Activated T-cell treated with anti-CD3 and anti-CD28 coated beads, Interleukin-2, amount 50 U/mL, for 24 hours (primary cell): ENCODE data around the gene PPP2R2C.

ENCODE experiments used
- DNase-seq: peaks from one replicate; pipeline ENCODE4 v3.0.0-alpha.2; 2020
- H3K27ac Mint-ChIP-seq: 2 replicates; pipeline ENCODE4 v1.8.0; 2020; ENCODE audit warnings: mild to moderate bottlenecking, mixed read lengths
- H3K27me3 Mint-ChIP-seq: 2 replicates; pipeline ENCODE4 v1.8.0; 2020; ENCODE audit warnings: mixed read lengths
- H3K36me3 Mint-ChIP-seq: 2 replicates; pipeline ENCODE4 v1.8.0; 2020; ENCODE audit warnings: low read depth, mixed read lengths
- H3K4me1 Mint-ChIP-seq: 2 replicates; pipeline ENCODE4 v1.8.0; 2020; ENCODE audit warnings: low read depth, mixed read lengths
- H3K4me3 Mint-ChIP-seq: 2 replicates; pipeline ENCODE4 v1.8.0; 2020; ENCODE audit warnings: mild to moderate bottlenecking, moderate library complexity, mixed read lengths
- H3K9me3 Mint-ChIP-seq: 2 replicates; pipeline ENCODE4 v1.8.0; 2020; ENCODE audit warnings: mixed read lengths

Gene PPP2R2C

DNA sequence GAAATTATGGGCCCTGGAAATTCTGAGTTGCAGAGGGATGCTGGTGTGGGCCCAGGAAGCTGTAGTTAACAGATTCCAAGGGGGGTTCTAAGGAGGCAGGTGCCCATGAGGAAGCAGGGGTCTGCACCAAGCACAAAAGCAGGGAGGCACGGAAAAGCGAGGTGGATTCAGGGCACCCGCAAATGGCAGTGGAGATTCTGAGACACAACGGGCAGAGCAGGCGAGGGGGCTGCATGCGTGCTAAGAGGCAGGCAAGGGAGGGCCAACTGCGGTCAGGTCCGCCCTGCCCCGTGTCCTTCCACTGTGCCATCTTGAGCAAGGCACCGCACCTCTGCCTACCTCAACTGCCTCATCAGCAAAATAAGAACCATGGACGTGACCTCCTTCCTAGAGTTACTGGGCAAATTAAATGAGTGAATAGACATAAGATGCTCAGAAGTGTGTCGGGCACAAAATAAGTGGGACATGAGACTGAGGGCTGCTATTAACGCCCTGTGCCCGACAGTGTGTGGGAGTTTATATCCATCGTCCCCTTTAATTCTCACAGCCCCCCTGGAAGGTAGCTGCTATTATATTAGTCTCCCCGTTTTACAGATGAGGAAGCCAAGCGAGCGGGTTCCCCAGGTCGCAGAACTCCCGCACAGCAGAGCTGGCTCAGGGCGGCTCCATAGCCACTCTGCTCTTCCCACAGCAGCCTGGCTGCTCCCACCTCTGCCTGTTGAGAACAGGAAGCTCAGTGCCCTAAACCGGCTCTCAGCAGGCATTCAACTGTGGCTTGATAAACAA, 67.6 kb downstream of the PPP2R2C start:
- Mint-ChIP-seq H3K4me3 (no peak overlapping the region), H3K36me3 (no peaks in the 10 kb centered on the region), H3K4me1 (no peaks in the 10 kb centered on the region), H3K27ac (no peak overlapping the region), H3K27me3 (peaks cover 62% of the 10 kb centered on the region), H3K9me3 (no peaks in the 10 kb centered on the region)
- no peak for DNase-seq

GRCh38 chr4:6403400-6403685, 69.1 kb downstream of the PPP2R2C start:
- Mint-ChIP-seq H3K4me1 (no peaks in the 10 kb centered on the region), H3K36me3 (no peaks in the 10 kb centered on the region), H3K27ac (no peak overlapping the region), H3K9me3 (no peaks in the 10 kb centered on the region), H3K4me3 (no peak overlapping the region), H3K27me3 (peaks cover 70% of the 10 kb centered on the region)
- no peak for DNase-seq

- peaks cover 70% of the 10 kb centered on the region for H3K27me3 Mint-ChIP-seq
- no peak overlapping the region for H3K27ac Mint-ChIP-seq
- H3K4me3 Mint-ChIP-seq: no peak overlapping the region
- DNase-seq: no peak
- H3K9me3 Mint-ChIP-seq: no peaks in the 10 kb centered on the region
- no peaks in the 10 kb centered on the region for H3K36me3 Mint-ChIP-seq
- no peaks in the 10 kb centered on the region for H3K4me1 Mint-ChIP-seq
Measured at GRCh38 chr4:6402566-6403399, 69.6 kb downstream of the PPP2R2C start.

DNA sequence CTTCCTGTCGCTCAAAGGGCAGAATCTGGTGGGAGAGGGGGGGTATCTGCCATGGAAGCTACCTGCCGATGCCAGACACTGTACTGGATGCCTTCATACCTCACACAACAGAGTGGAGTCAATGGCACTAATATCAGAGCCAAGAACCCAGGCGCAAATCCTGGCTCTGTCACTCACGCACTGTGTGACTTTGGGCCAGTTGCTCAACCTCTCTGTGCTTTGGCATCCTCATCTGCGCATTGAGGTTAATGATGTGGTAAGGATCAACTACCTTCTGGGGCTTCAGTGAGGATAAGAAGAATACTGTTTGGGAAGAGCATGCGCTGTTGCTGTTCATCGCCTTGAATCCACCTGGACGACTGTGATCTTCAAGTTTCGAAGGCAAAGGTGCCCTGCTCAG, 70.6 kb downstream of the PPP2R2C start:
- H3K4me1 Mint-ChIP-seq: no peaks in the 10 kb centered on the region
- no peak for DNase-seq
- H3K36me3 Mint-ChIP-seq: no peaks in the 10 kb centered on the region
- H3K4me3 Mint-ChIP-seq: no peak overlapping the region
- peaks cover 71% of the 10 kb centered on the region for H3K27me3 Mint-ChIP-seq
- H3K27ac Mint-ChIP-seq: no peak overlapping the region
- H3K9me3 Mint-ChIP-seq: no peaks in the 10 kb centered on the region

- H3K36me3 Mint-ChIP-seq: no peaks in the 10 kb centered on the region
- DNase-seq: no peak
- no peak overlapping the region for H3K4me3 Mint-ChIP-seq
Measured at GRCh38 chr4:6396696-6397236, 75.6 kb downstream of the PPP2R2C start.

DNA sequence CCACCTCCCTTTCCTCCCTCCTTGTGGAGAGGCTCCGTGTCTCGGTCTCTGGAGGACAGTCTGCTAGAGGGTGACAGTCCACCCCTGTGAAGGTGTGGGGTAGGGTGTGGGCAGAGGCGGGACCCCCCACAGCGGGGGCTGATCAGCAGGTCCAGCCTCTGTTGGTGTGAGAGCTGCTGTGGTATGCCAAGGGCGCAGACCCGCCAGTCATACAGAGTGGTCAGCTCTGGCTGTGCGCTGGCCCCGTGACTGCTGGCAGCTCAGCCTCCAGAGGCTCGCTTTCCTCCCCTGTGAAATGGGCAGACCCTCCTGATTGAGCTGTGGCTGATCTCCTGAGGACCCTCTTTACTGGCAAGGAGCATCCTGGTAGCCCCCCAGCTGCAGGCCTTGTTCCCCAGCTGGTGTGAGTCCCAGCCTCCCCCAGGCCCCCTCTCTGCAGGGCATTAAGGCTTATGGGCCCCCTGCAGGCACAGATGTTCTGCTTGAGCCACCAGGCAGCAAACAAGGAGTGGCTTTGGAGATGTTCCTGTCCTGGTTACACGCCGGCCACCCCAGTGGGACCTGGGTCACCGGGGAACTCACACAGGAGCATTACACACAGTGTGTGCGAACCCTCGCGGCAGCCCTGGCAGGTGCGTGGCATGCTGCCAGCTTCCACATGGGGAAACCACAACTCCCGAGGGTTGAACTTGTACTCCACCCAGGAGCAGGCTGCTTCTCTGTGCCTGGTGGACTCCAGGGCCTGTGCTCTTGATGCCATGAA, 76.8 kb downstream of the PPP2R2C start:
- no peak for DNase-seq
- Mint-ChIP-seq H3K4me3 (no peak overlapping the region), H3K9me3 (no peaks in the 10 kb centered on the region), H3K36me3 (no peaks in the 10 kb centered on the region), H3K27me3 (peaks cover 21% of the 10 kb centered on the region), H3K27ac (no peak overlapping the region), H3K4me1 (no peaks in the 10 kb centered on the region)

More at GRCh38 chr4:6396696-6397236, 75.6 kb downstream of the PPP2R2C start:
- Mint-ChIP-seq H3K27me3 (peaks cover 30% of the 10 kb centered on the region), H3K9me3 (no peaks in the 10 kb centered on the region), H3K27ac (no peak overlapping the region), H3K4me1 (no peaks in the 10 kb centered on the region)

- no peak overlapping the region for H3K27ac Mint-ChIP-seq
- H3K36me3 Mint-ChIP-seq: no peaks in the 10 kb centered on the region
- H3K27me3 Mint-ChIP-seq: peaks cover 17% of the 10 kb centered on the region
- no peak for DNase-seq
- H3K4me1 Mint-ChIP-seq: no peaks in the 10 kb centered on the region
- no peaks in the 10 kb centered on the region for H3K9me3 Mint-ChIP-seq
- no peak overlapping the region for H3K4me3 Mint-ChIP-seq
Measured at GRCh38 chr4:6394671-6395081, 77.7 kb downstream of the PPP2R2C start.

DNA sequence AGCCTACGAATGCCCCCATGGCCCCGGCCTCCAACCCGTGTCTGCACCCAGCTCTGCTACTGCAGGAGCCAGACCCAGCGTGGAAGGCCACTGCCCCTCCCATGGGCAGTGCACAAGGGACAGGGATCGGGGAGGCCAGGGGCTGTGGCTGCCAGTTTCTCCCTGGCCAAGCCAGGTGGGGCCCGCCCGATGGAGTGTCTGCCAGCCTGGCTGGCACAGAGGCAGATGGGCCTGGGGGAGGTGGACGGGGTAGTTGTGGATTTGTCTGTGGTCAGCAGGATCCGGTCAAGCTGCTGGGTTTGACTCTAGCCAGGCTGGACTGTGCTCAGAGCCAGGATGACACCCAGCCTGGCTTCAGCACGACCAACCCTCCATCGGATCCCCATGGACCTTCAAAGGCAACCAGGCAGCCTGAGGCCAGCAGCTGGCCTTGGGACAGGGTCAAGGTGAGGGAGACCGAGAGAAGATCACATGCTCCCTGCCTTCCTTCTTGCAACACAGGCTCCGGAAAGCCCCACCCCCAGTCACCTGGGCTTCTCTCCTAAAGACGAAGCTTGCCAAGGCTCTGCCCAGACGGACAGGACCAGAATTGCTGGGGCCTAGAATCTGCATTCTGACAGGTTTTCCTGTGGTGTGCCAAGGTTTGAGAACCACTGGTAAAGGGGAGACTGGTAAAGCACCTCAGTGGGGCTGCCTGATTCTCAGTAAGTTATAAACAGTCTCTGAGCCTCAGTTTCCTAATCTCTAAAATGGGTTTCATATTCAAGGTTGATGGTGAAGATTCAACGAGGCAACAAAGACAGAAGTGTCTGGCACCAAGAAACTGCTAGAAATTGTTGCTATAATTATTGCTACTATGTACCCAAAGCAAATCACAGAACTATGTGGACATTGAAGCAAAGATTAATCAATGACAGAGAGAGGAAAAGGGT, 78.6 kb downstream of the PPP2R2C start:
- Mint-ChIP-seq H3K9me3 (no peaks in the 10 kb centered on the region), H3K27ac (no peak overlapping the region), H3K4me3 (no peak overlapping the region), H3K36me3 (no peaks in the 10 kb centered on the region), H3K27me3 (peaks cover 19% of the 10 kb centered on the region), H3K4me1 (no peaks in the 10 kb centered on the region)
- DNase-seq: no peak

DNA sequence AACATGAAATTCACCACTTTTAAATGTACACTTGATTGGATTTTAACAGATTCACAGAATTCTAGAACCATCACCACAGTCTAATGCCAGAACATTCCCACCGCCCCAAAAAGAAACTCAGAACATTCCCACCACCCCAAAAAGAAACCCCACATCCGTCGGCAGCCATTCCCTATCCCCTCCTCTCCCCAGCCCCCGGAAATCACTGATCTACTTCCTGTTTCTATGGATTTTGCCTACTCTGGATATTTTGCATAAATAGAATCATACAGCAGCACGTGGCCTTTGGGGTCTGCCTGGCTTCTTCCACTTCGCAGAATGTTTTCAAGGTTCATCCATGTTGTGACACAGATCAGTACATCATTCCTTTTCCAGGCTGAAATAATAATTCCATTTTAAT, 79.3 kb downstream of the PPP2R2C start:
- H3K4me1 Mint-ChIP-seq: no peaks in the 10 kb centered on the region
- no peaks in the 10 kb centered on the region for H3K9me3 Mint-ChIP-seq
- no peak overlapping the region for H3K4me3 Mint-ChIP-seq
- DNase-seq: no peak
- peaks cover 20% of the 10 kb centered on the region for H3K27me3 Mint-ChIP-seq
- H3K27ac Mint-ChIP-seq: no peak overlapping the region
- no peaks in the 10 kb centered on the region for H3K36me3 Mint-ChIP-seq

- peaks cover 20% of the 10 kb centered on the region for H3K27me3 Mint-ChIP-seq
- no peak for DNase-seq
- H3K4me1 Mint-ChIP-seq: no peaks in the 10 kb centered on the region
- no peaks in the 10 kb centered on the region for H3K36me3 Mint-ChIP-seq
- no peaks in the 10 kb centered on the region for H3K9me3 Mint-ChIP-seq
- H3K4me3 Mint-ChIP-seq: no peak overlapping the region
- no peak overlapping the region for H3K27ac Mint-ChIP-seq
Measured at GRCh38 chr4:6392407-6392806, 80.0 kb downstream of the PPP2R2C start.

DNA sequence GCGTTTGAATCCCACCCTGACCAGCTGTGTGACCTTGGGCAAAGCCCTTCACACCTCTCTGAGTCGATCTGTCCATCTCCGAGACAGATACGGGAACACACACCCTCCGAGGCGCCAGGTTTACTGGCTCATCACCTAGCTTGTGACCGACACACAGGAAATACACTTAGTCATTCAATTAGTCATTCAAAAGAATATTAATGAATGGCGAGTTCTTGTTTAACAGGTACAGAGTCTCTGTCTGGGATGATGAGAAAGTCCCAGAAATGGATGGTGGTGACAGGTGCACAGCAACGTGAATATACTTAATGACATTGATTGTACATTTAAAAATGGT, 80.6 kb downstream of the PPP2R2C start:
- no peaks in the 10 kb centered on the region for H3K4me1 Mint-ChIP-seq
- peaks cover 16% of the 10 kb centered on the region for H3K27me3 Mint-ChIP-seq
- no peaks in the 10 kb centered on the region for H3K36me3 Mint-ChIP-seq
- no peak overlapping the region for H3K4me3 Mint-ChIP-seq
- DNase-seq: no peak
- no peaks in the 10 kb centered on the region for H3K9me3 Mint-ChIP-seq
- no peak overlapping the region for H3K27ac Mint-ChIP-seq

- Mint-ChIP-seq H3K9me3 (no peaks in the 10 kb centered on the region), H3K27ac (no peak overlapping the region), H3K27me3 (peaks cover 11% of the 10 kb centered on the region), H3K36me3 (no peaks in the 10 kb centered on the region), H3K4me3 (no peak overlapping the region), H3K4me1 (no peaks in the 10 kb centered on the region)
- no peak for DNase-seq
Measured at GRCh38 chr4:6391186-6391851, 81.1 kb downstream of the PPP2R2C start.

GRCh38 chr4:6390356-6390755, 82.1 kb downstream of the PPP2R2C start:
- Mint-ChIP-seq H3K27ac (no peak overlapping the region), H3K4me1 (no peaks in the 10 kb centered on the region), H3K9me3 (no peaks in the 10 kb centered on the region), H3K4me3 (no peak overlapping the region), H3K27me3 (peaks cover 11% of the 10 kb centered on the region), H3K36me3 (no peaks in the 10 kb centered on the region)
- DNase-seq: no peak
